ENCODE data around the gene ZNF17. TPM values are rescaled to one million over a fixed set of nuclear protein-coding genes. Genes with fewer than 3 reads are reported as not detected.

The ZNF17 gene
- total RNA-seq, 4 donors from 2014 or later: 17.8 to 33.1 (median 20.8) TPM

GRCh38 chr19:57395710-57396109 lies 15.3 kb upstream of the ZNF17 start:
- no peak overlapping the region for H3K4me3 ChIP-seq (replicated peaks in 1 of 3)
- H3K27ac ChIP-seq: no peak overlapping the region
- WGBS, 2 donors: 79 to 95% methylated on average over 5 of the region's 5 CpGs
- intact Hi-C loops (cut with DNase I): no loop called here
- no peaks in the 10 kb centered on the region for H3K9me3 ChIP-seq
- peaks cover 28% of the 10 kb centered on the region in 2 donors for H3K36me3 ChIP-seq
- DNase-seq: no peak
- TF ChIP-seq POLR2A (IDR thresholded peaks at IDR 0.05) (no peak), CTCF (IDR thresholded peaks at IDR 0.05) (no peak)
- peaks cover 6 to 7% of the 10 kb centered on the region in 2 donors for H3K4me1 ChIP-seq
- H3K27me3 ChIP-seq: no peaks in the 10 kb centered on the region

GRCh38 chr19:57398868-57399267 lies 12.1 kb upstream of the ZNF17 start:
- Histone ChIP-seq H3K9me3 (no peaks in the 10 kb centered on the region), H3K4me3 (replicated peaks in 1 of 3) (no peak overlapping the region), H3K4me1 (no peaks in the 10 kb centered on the region), H3K27ac (no peak overlapping the region), H3K27me3 (no peaks in the 10 kb centered on the region), H3K36me3 (peaks cover 28% of the 10 kb centered on the region in 2 donors)
- no peak for DNase-seq
- WGBS, 2 donors: 93 to 98% methylated on average over 5 of the region's 5 CpGs
- intact Hi-C loops (cut with DNase I): no loop called here
- TF ChIP-seq CTCF (IDR thresholded peaks at IDR 0.05): no peak
- TF ChIP-seq POLR2A (IDR thresholded peaks at IDR 0.05): no peak

- no peak for DNase-seq
- Histone ChIP-seq H3K4me3 (replicated peaks in 1 of 3) (no peak overlapping the region), H3K9me3 (no peaks in the 10 kb centered on the region), H3K27ac (no peak overlapping the region), H3K27me3 (no peaks in the 10 kb centered on the region), H3K36me3 (peaks cover 8 to 9% of the 10 kb centered on the region in 2 donors), H3K4me1 (peaks cover 3 to 5% of the 10 kb centered on the region in 2 donors)
- intact Hi-C loops (cut with DNase I): no loop called here
- WGBS, 2 donors: 95 to 97% methylated on average over 4 to 7 of the region's 9 CpGs
- TF ChIP-seq CTCF (IDR thresholded peaks at IDR 0.05) (no peak), POLR2A (IDR thresholded peaks at IDR 0.05) (no peak)
Observed at GRCh38 chr19:57403737-57404563, 7.0 kb upstream of the ZNF17 start.

GRCh38 chr19:57406516-57407123 lies 4.3 kb upstream of the ZNF17 start:
- peaks cover 8 to 9% of the 10 kb centered on the region in 2 donors for H3K4me1 ChIP-seq
- no peak overlapping the region for H3K4me3 ChIP-seq (replicated peaks in 1 of 3)
- WGBS, 2 donors: 10 to 12% methylated on average over 8 of the region's 8 CpGs
- peak overlapping the region in 2 of 3 donors; percentile 23 to 37 for H3K27ac ChIP-seq
- H3K36me3 ChIP-seq: no peaks in the 10 kb centered on the region
- intact Hi-C loops (cut with DNase I): no loop called here
- no peaks in the 10 kb centered on the region for H3K9me3 ChIP-seq
- H3K27me3 ChIP-seq: no peaks in the 10 kb centered on the region
- DNase-seq: peak; percentile 86 to 89
- TF ChIP-seq CTCF (IDR thresholded peaks at IDR 0.05) (peak; percentile 45 to 83 (median 80)), POLR2A (IDR thresholded peaks at IDR 0.05) (no peak)

GRCh38 chr19:57419439-57419838 lies 8.5 kb downstream of the ZNF17 start:
- 98 to 99% methylated on average over 4 of the region's 4 CpGs for WGBS, 2 donors
- Histone ChIP-seq H3K36me3 (peaks cover 28 to 33% of the 10 kb centered on the region in 2 donors), H3K9me3 (no peaks in the 10 kb centered on the region), H3K4me1 (no peaks in the 10 kb centered on the region), H3K4me3 (replicated peaks in 1 of 3) (no peak overlapping the region), H3K27ac (no peak overlapping the region), H3K27me3 (no peaks in the 10 kb centered on the region)
- TF ChIP-seq POLR2A (IDR thresholded peaks at IDR 0.05) (no peak), CTCF (IDR thresholded peaks at IDR 0.05) (no peak)
- DNase-seq: no peak
- intact Hi-C loops (cut with DNase I): no loop called here

Data from thyroid gland (tissue), 4 donors.